ENCODE results near the gene ARL6.

Gene ARL6

GRCh38 chr3:97793420-97794019 lies 29.0 kb downstream of the ARL6 start:
- Histone ChIP-seq H2BK12ac (ENCODE audit: low read length) (no peak overlapping the region), H2AFZ (ENCODE audit: insufficient read depth, low read length, poor library complexity) (no peak overlapping the region), H3K4me2 (ENCODE audit: low read length) (no peak overlapping the region), H4K12ac (ENCODE audit: low read depth, low read length) (no peak overlapping the region), H3K36me3 (ENCODE audit: control insufficient read depth in 1 of 2, insufficient read depth in 2 of 2, low read length in 2 of 2) (no peaks in the 10 kb centered on the region), H3K4me3 (ENCODE audit: low read depth, low read length) (no peak overlapping the region), H2BK5ac (ENCODE audit: low read depth, low read length, poor library complexity) (no peak overlapping the region), H3K79me2 (ENCODE audit: control insufficient read depth, insufficient read depth, low read length, poor library complexity) (no peaks in the 10 kb centered on the region), H3K14ac (ENCODE audit: low read length) (no peak overlapping the region), H3K23ac (ENCODE audit: low read length) (no peak overlapping the region), H2AK5ac (ENCODE audit: low read length) (no peak overlapping the region), H3K9me3 (ENCODE audit: insufficient read depth, low read depth, low read length) (no peaks in the 10 kb centered on the region), H3K4ac (ENCODE audit: low read depth, low read length) (no peak overlapping the region), H3K4me1 (ENCODE audit: control insufficient read depth in 1 of 2, insufficient read depth in 2 of 2, low read length in 2 of 2) (no peaks in the 10 kb centered on the region), H2BK120ac (ENCODE audit: insufficient read depth, low read length, poor library complexity) (no peak overlapping the region), H3K27ac (ENCODE audit: low read depth, low read length) (no peak overlapping the region), H3K18ac (ENCODE audit: low read length) (no peak overlapping the region), H4K91ac (ENCODE audit: low read depth, low read length) (no peak overlapping the region), H3K9ac (ENCODE audit: low read length) (no peak overlapping the region), H3K79me1 (ENCODE audit: low read length) (no peaks in the 10 kb centered on the region), H4K8ac (ENCODE audit: low read depth, low read length) (no peak overlapping the region), H3K27me3 (ENCODE audit: insufficient read depth, low read length) (no peaks in the 10 kb centered on the region)
- DNase-seq, result peak; percentile 1 to 76

- no peak overlapping the region for H3K4ac ChIP-seq (ENCODE audit: low read depth, low read length)
- H4K8ac ChIP-seq (ENCODE audit: low read depth, low read length), result no peak overlapping the region
- no peaks in the 10 kb centered on the region for H3K4me1 ChIP-seq (ENCODE audit: control insufficient read depth in 1 of 2, insufficient read depth in 2 of 2, low read length in 2 of 2)
- H3K79me1 ChIP-seq (ENCODE audit: low read length), result no peaks in the 10 kb centered on the region
- H2BK120ac ChIP-seq (ENCODE audit: insufficient read depth, low read length, poor library complexity), result no peak overlapping the region
- H3K18ac ChIP-seq (ENCODE audit: low read length), result no peak overlapping the region
- H3K14ac ChIP-seq (ENCODE audit: low read length), result no peak overlapping the region
- no peak overlapping the region for H2BK5ac ChIP-seq (ENCODE audit: low read depth, low read length, poor library complexity)
- H3K79me2 ChIP-seq (ENCODE audit: control insufficient read depth, insufficient read depth, low read length, poor library complexity), result no peaks in the 10 kb centered on the region
- no peak overlapping the region for H2AK5ac ChIP-seq (ENCODE audit: low read length)
- H4K91ac ChIP-seq (ENCODE audit: low read depth, low read length), result no peak overlapping the region
- H2AFZ ChIP-seq (ENCODE audit: insufficient read depth, low read length, poor library complexity), result no peak overlapping the region
- no peak overlapping the region for H3K27ac ChIP-seq (ENCODE audit: low read depth, low read length)
- H3K4me2 ChIP-seq (ENCODE audit: low read length), result no peak overlapping the region
- no peaks in the 10 kb centered on the region for H3K36me3 ChIP-seq (ENCODE audit: control insufficient read depth in 1 of 2, insufficient read depth in 2 of 2, low read length in 2 of 2)
- no peaks in the 10 kb centered on the region for H3K9me3 ChIP-seq (ENCODE audit: insufficient read depth, low read depth, low read length)
- H3K4me3 ChIP-seq (ENCODE audit: low read depth, low read length), result no peak overlapping the region
- no peak overlapping the region for H2BK12ac ChIP-seq (ENCODE audit: low read length)
- H3K27me3 ChIP-seq (ENCODE audit: insufficient read depth, low read length), result no peaks in the 10 kb centered on the region
- no peak overlapping the region for H3K23ac ChIP-seq (ENCODE audit: low read length)
- no peak overlapping the region for H3K9ac ChIP-seq (ENCODE audit: low read length)
- 100% methylated on average over 1 of the region's 4 CpGs for WGBS (ENCODE audit: extremely low coverage, insufficient coverage, insufficient read length)
- H4K12ac ChIP-seq (ENCODE audit: low read depth, low read length), result no peak overlapping the region
- DNase-seq, result peak; percentile 33 to 93
Measured at GRCh38 chr3:97795951-97796350, 31.4 kb downstream of the ARL6 start.

GRCh38 chr3:97804471-97804870 lies 39.9 kb downstream of the ARL6 start:
- Histone ChIP-seq H3K4me1 (ENCODE audit: control insufficient read depth in 1 of 2, insufficient read depth in 2 of 2, low read length in 2 of 2) (no peaks in the 10 kb centered on the region), H3K9ac (ENCODE audit: low read length) (no peak overlapping the region), H4K91ac (ENCODE audit: low read depth, low read length) (no peak overlapping the region), H2AK5ac (ENCODE audit: low read length) (no peak overlapping the region), H3K4me2 (ENCODE audit: low read length) (no peak overlapping the region), H3K23ac (ENCODE audit: low read length) (no peak overlapping the region), H3K27me3 (ENCODE audit: insufficient read depth, low read length) (no peaks in the 10 kb centered on the region), H3K4me3 (ENCODE audit: low read depth, low read length) (no peak overlapping the region), H2BK120ac (ENCODE audit: insufficient read depth, low read length, poor library complexity) (no peak overlapping the region), H3K27ac (ENCODE audit: low read depth, low read length) (no peak overlapping the region), H3K79me2 (ENCODE audit: control insufficient read depth, insufficient read depth, low read length, poor library complexity) (no peaks in the 10 kb centered on the region), H4K8ac (ENCODE audit: low read depth, low read length) (no peak overlapping the region), H3K36me3 (ENCODE audit: control insufficient read depth in 1 of 2, insufficient read depth in 2 of 2, low read length in 2 of 2) (no peaks in the 10 kb centered on the region), H3K14ac (ENCODE audit: low read length) (no peak overlapping the region), H3K18ac (ENCODE audit: low read length) (no peak overlapping the region), H2BK5ac (ENCODE audit: low read depth, low read length, poor library complexity) (no peak overlapping the region), H3K9me3 (ENCODE audit: insufficient read depth, low read depth, low read length) (no peaks in the 10 kb centered on the region), H3K4ac (ENCODE audit: low read depth, low read length) (no peak overlapping the region), H2BK12ac (ENCODE audit: low read length) (no peak overlapping the region), H2AFZ (ENCODE audit: insufficient read depth, low read length, poor library complexity) (no peak overlapping the region), H3K79me1 (ENCODE audit: low read length) (no peaks in the 10 kb centered on the region), H4K12ac (ENCODE audit: low read depth, low read length) (no peak overlapping the region)
- no CpG with 5 or more reads among the region's 3 CpGs for WGBS (ENCODE audit: extremely low coverage, insufficient coverage, insufficient read length)
- peak in 1 of 2 donors; percentile 65 for DNase-seq

GRCh38 chr3:97810779-97811390 lies 46.3 kb downstream of the ARL6 start:
- no peak overlapping the region for H2BK12ac ChIP-seq (ENCODE audit: low read length)
- no peak overlapping the region for H2BK120ac ChIP-seq (ENCODE audit: insufficient read depth, low read length, poor library complexity)
- H2BK5ac ChIP-seq (ENCODE audit: low read depth, low read length, poor library complexity), result no peak overlapping the region
- WGBS (ENCODE audit: extremely low coverage, insufficient coverage, insufficient read length), result no CpG with 5 or more reads among the region's 2 CpGs
- no peak overlapping the region for H2AK5ac ChIP-seq (ENCODE audit: low read length)
- H3K36me3 ChIP-seq (ENCODE audit: control insufficient read depth in 1 of 2, insufficient read depth in 2 of 2, low read length in 2 of 2), result no peaks in the 10 kb centered on the region
- H3K27ac ChIP-seq (ENCODE audit: low read depth, low read length), result no peak overlapping the region
- H4K91ac ChIP-seq (ENCODE audit: low read depth, low read length), result no peak overlapping the region
- H3K79me1 ChIP-seq (ENCODE audit: low read length), result no peaks in the 10 kb centered on the region
- H3K23ac ChIP-seq (ENCODE audit: low read length), result no peak overlapping the region
- no peak overlapping the region for H3K14ac ChIP-seq (ENCODE audit: low read length)
- H4K8ac ChIP-seq (ENCODE audit: low read depth, low read length), result no peak overlapping the region
- no peak for DNase-seq
- no peaks in the 10 kb centered on the region for H3K9me3 ChIP-seq (ENCODE audit: insufficient read depth, low read depth, low read length)
- no peak overlapping the region for H3K9ac ChIP-seq (ENCODE audit: low read length)
- H2AFZ ChIP-seq (ENCODE audit: insufficient read depth, low read length, poor library complexity), result no peak overlapping the region
- no peaks in the 10 kb centered on the region for H3K79me2 ChIP-seq (ENCODE audit: control insufficient read depth, insufficient read depth, low read length, poor library complexity)
- H3K4ac ChIP-seq (ENCODE audit: low read depth, low read length), result no peak overlapping the region
- no peaks in the 10 kb centered on the region for H3K4me1 ChIP-seq (ENCODE audit: control insufficient read depth in 1 of 2, insufficient read depth in 2 of 2, low read length in 2 of 2)
- H4K12ac ChIP-seq (ENCODE audit: low read depth, low read length), result no peak overlapping the region
- no peak overlapping the region for H3K4me2 ChIP-seq (ENCODE audit: low read length)
- no peaks in the 10 kb centered on the region for H3K27me3 ChIP-seq (ENCODE audit: insufficient read depth, low read length)
- H3K18ac ChIP-seq (ENCODE audit: low read length), result no peak overlapping the region
- H3K4me3 ChIP-seq (ENCODE audit: low read depth, low read length), result no peak overlapping the region

All from trophoblast cell (in vitro differentiated cells and primary cell).